ENCODE data around the gene LMNTD2.
"Not testable (repeated sequence)": the region's sequence is repeated elsewhere in the genome, so short reads cannot be mapped to it uniquely, and the experiment has no call there.

LMNTD2 gene

GRCh38 chr11:587546-587945 lies 27.0 kb upstream of the LMNTD2 start:
- DNase-seq (ENCODE audit: low read depth) = no peak

- DNase-seq (ENCODE audit: low read depth) = no peak
Observed at GRCh38 chr11:586376-587316, 26.1 kb upstream of the LMNTD2 start.

GRCh38 chr11:584287-584686 lies 23.7 kb upstream of the LMNTD2 start:
- DNase-seq (ENCODE audit: low read depth) = no peak

- no peak for DNase-seq (ENCODE audit: low read depth)
Observed at GRCh38 chr11:581752-582151, 21.2 kb upstream of the LMNTD2 start.

- DNase-seq (ENCODE audit: low read depth) = no peak
Observed at GRCh38 chr11:581342-581741, 20.8 kb upstream of the LMNTD2 start.

GRCh38 chr11:579830-580601 lies 19.5 kb upstream of the LMNTD2 start:
- DNase-seq (ENCODE audit: low read depth) = no peak

GRCh38 chr11:578276-579035 lies 17.9 kb upstream of the LMNTD2 start:
- no peak for DNase-seq (ENCODE audit: low read depth)

- DNase-seq (ENCODE audit: low read depth) = no peak
Observed at GRCh38 chr11:577611-577894, 17.0 kb upstream of the LMNTD2 start.

- DNase-seq (ENCODE audit: low read depth) = no peak
Observed at GRCh38 chr11:576811-577610, 16.5 kb upstream of the LMNTD2 start.

- peak; percentile 94 for DNase-seq (ENCODE audit: low read depth)
Observed at GRCh38 chr11:575996-576768, 15.6 kb upstream of the LMNTD2 start, which contains the start of gene PHRF1. Gene PHRF1 (plus strand): TSS chr11:576470. CDS start chr11:581513, 5,043 bp downstream.

GRCh38 chr11:575313-575995 lies 14.9 kb upstream of the LMNTD2 start:
- no peak for DNase-seq (ENCODE audit: low read depth)

- DNase-seq (ENCODE audit: low read depth) = no peak
Observed at GRCh38 chr11:574632-575312, 14.2 kb upstream of the LMNTD2 start.

GRCh38 chr11:574031-574570 lies 13.6 kb upstream of the LMNTD2 start:
- not testable (repeated sequence) for DNase-seq (ENCODE audit: low read depth)

GRCh38 chr11:573146-573759 lies 12.7 kb upstream of the LMNTD2 start:
- DNase-seq (ENCODE audit: low read depth) = no peak

- DNase-seq (ENCODE audit: low read depth) = no peak
Observed at GRCh38 chr11:571802-572185, 11.3 kb upstream of the LMNTD2 start.

- no peak for DNase-seq (ENCODE audit: low read depth)
Observed at GRCh38 chr11:569158-569885, 8.8 kb upstream of the LMNTD2 start.

GRCh38 chr11:568306-569157 lies 8.0 kb upstream of the LMNTD2 start:
- peak; percentile 85 for DNase-seq (ENCODE audit: low read depth)

Data from activated T-cell treated with anti-CD3 and anti-CD28 coated beads for 1 hour (primary cell).